ENCODE measurements around the gene KLF3. TPM values are rescaled to one million over a fixed set of nuclear protein-coding genes. Genes with fewer than 3 reads are reported as not detected.

The KLF3 gene
- total and polyA plus RNA-seq, 2 of the 4 experiments (the other 2 are of a cell fraction): 8.2 to 12.6 TPM

- Histone ChIP-seq H3K18ac (ENCODE audit: low read depth, low read length) (no peak overlapping the region), H3K36me3 (ENCODE audit: control insufficient read depth, insufficient read depth, low read length) (peaks cover 27% of the 10 kb centered on the region), H3K4me1 (ENCODE audit: control insufficient read depth, insufficient read depth, low read length) (no peaks in the 10 kb centered on the region), H4K8ac (ENCODE audit: low read depth in 2 of 2, low read length in 2 of 2) (no peak overlapping the region), H2AK9ac (replicated peaks; ENCODE audit: low read depth, low read length, poor library complexity) (no peak overlapping the region), H3K9me3 (ENCODE audit: control insufficient read depth, insufficient read depth, low read length) (no peaks in the 10 kb centered on the region), H4K5ac (ENCODE audit: low read depth, low read length) (no peak overlapping the region), H3K4me2 (ENCODE audit: low read depth, low read length) (no peak overlapping the region), H2BK20ac (ENCODE audit: low read depth, low read length) (no peak overlapping the region), H2AFZ (replicated peaks; ENCODE audit: low read length, poor library complexity) (no peak overlapping the region), H4K91ac (ENCODE audit: insufficient read depth, low read depth, low read length) (no peak overlapping the region), H2BK120ac (ENCODE audit: low read depth, low read length) (no peak overlapping the region), H3K4me3 (ENCODE audit: insufficient read depth, low read depth, low read length) (no peak overlapping the region), H3K79me1 (ENCODE audit: low read depth in 1 of 2, low read length in 2 of 2) (peaks cover 4 to 26% of the 10 kb centered on the region in 2 experiments; a peak in 3 of 4 replicates), H2BK15ac (ENCODE audit: low read depth, low read length) (no peak overlapping the region), H2BK5ac (ENCODE audit: low read depth, low read length, poor library complexity, severe bottlenecking) (no peak overlapping the region), H3K27ac (ENCODE audit: insufficient read depth, low read length) (no peak overlapping the region), H3K14ac (replicated peaks; ENCODE audit: low read depth, low read length) (no peak overlapping the region), H3K4ac (ENCODE audit: low read depth, low read length) (no peak overlapping the region), H3K27me3 (ENCODE audit: control insufficient read depth, insufficient read depth, low read length) (no peaks in the 10 kb centered on the region), H2AK5ac (ENCODE audit: low read depth, low read length) (no peak overlapping the region), H3K9ac (ENCODE audit: low read depth, low read length) (no peak overlapping the region), H3K56ac (ENCODE audit: extremely low read depth, insufficient read depth, low read length) (no peak overlapping the region), H4K20me1 (ENCODE audit: insufficient read depth, low read length) (peaks cover 5% of the 10 kb centered on the region; the same call in 1 of the 2 replicates), H3K9me1 (ENCODE audit: insufficient read depth, low read length) (peaks cover 7% of the 10 kb centered on the region), H3K23ac (ENCODE audit: low read depth, low read length) (no peak overlapping the region)
- no CpG with 5 or more reads among the region's 1 CpG for WGBS, 2 experiments (ENCODE audit: extremely low coverage in 2 of 2, insufficient read length in 1 of 2)
- ChIA-PET POLR2A (ENCODE audit: unreplicated experiment) (no interaction called here), CTCF (no interaction called here)
- TF ChIP-seq SMC3 (IDR thresholded peaks at IDR 0.05; ENCODE audit: low read depth, low read length) (no peak), RFX5 (IDR thresholded peaks at IDR 0.05; ENCODE audit: low read depth, low read length) (no peak), POLR2A (IDR thresholded peaks at IDR 0.05; ENCODE audit: low read depth, low read length) (no peak), USF2 (IDR thresholded peaks at IDR 0.05; ENCODE audit: low read depth, low read length) (no peak), CHD1 (IDR thresholded peaks at IDR 0.05; ENCODE audit: low read depth, low read length) (no peak), FOS (IDR thresholded peaks at IDR 0.05; ENCODE audit: low read depth, low read length) (no peak), NFE2L2 (IDR thresholded peaks at IDR 0.05; ENCODE audit: low read depth, low read length) (no peak), MAFK (IDR thresholded peaks at IDR 0.05; ENCODE audit: low read depth, low read length) (no peak), MAZ (IDR thresholded peaks at IDR 0.05; ENCODE audit: borderline replicate concordance, low read depth, low read length) (no peak), CTCF (conservative IDR thresholded peaks at IDR 0.05; ENCODE audit: low read depth, low read length) (no peak), RAD21 (IDR thresholded peaks at IDR 0.05; ENCODE audit: low read length) (no peak), ELK1 (IDR thresholded peaks at IDR 0.05; ENCODE audit: borderline replicate concordance, low read depth, low read length) (no peak)
- no peak for ATAC-seq (ENCODE audit: low read depth)
- BruUV-seq (replicated peaks): no TSS peak
- no peak for DNase-seq
- dilution Hi-C loops (cut with HindIII; ENCODE audit: low sequenced_read_pairs, unreplicated experiment): no loop called here
- intact Hi-C loops (cut with micrococcal nuclease): no loop called here
- in situ Hi-C loops (cut with MboI; ENCODE audit: low sequenced_read_pairs): no loop called here
These were observed 34.2 kb downstream of the KLF3 start for GRCh38 chr4:38698176-38698575.
